ENCODE measurements around the gene OMD. TPM values are rescaled to one million over a fixed set of nuclear protein-coding genes. Genes with fewer than 3 reads are reported as not detected.

The OMD gene
- total and polyA plus RNA-seq, 2 of the 8 experiments (the other 6 are each of a cell fraction or from before 2014, with no cell fraction given): not detected

- TF ChIP-seq CHD7 (IDR thresholded peaks at IDR 0.05; ENCODE audit: insufficient replicate concordance, low read length): no peak
Observed at GRCh38 chr9:92407818-92408217, 16.5 kb downstream of the OMD start (continued).

Measured in H1 (cell line).